Hindlimb muscle (tissue), 1 donor: ENCODE results near the gene MAP2K7. TPM values are rescaled to one million over a fixed set of nuclear protein-coding genes. Genes with fewer than 3 reads are reported as not detected.
"Not testable (repeated sequence)": the region's sequence is repeated elsewhere in the genome, so short reads cannot be mapped to it uniquely, and the experiment has no call there.

Experiments
- DNase-seq: peaks from one replicate; pipeline ENCODE4 v3.0.0-alpha.2; 2013
- polyA plus RNA-seq: library from polyadenylated mRNA; unstranded; fragments of 120-200 nt; gene quantifications from one replicate; pipeline ENCODE4 v1.2.1, GENCODE V29; 2013; ENCODE audit not compliant: insufficient read length

MAP2K7 gene
- polyA plus RNA-seq, 1 donor: 27.2 TPM

DNA sequence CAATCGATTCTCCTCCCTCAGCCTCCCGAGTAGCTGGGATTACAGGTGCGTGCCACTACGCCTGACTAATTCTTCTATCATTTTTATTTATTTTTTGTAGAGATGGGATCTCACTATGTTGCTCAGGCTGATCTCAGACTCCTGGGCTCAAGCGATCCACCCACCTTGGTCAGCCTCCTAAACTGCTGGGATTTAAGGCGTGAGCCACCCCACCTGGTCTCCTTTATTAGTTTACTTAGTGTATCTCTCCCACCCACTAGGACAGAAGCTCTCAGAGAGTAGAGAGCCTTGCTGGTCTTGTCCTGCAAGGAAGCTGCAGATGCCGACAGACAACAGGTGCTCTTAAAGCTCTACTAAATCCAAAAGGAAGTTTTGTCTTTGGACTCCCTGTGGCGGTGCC is 17.9 kb upstream of the MAP2K7 start:
- DNase-seq: no peak

- no peak for DNase-seq
These were observed 16.1 kb upstream of the MAP2K7 start for GRCh38 chr19:7887408-7888144.

DNA sequence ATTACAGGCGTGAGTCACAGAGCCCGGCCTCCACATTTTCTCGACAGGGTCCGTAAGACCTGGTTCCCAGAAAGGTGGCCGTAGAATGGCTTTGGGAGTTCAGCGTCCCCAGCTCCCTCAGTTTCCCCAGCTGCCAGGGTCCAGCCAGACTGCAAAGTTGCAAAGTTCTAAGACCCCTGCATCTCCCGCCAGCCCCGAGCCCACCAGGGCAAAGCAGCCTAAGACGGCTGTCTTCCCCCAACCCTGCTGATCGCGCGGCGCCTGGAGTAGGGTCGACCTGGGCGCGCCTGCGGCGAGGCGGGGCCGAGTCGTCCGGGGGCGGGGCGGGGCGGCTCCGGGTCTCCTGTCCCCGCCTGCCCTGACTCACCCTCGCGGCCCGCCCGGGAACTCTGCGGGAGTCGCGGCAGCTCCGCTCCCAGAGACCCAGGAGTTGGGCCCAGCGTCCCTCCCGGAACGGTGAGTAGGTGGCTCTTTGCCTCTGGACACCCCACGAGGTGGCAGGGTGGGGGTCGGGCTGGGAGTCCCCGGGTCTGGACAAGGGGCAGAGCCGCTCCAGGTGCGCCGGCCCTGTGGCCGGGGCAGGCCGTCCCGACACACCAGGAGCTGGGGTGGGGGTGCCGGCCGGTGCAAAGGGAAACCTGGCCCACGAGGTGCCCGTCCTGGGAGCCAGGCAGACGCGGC is 15.4 kb upstream of the MAP2K7 start, which contains the start of gene LRRC8E:
Gene LRRC8E, plus strand, starts transcription at position 366 of the 681 bp plus-strand sequence. CDS start 7,094 bp downstream, outside the sequence.
- DNase-seq: no peak

DNA sequence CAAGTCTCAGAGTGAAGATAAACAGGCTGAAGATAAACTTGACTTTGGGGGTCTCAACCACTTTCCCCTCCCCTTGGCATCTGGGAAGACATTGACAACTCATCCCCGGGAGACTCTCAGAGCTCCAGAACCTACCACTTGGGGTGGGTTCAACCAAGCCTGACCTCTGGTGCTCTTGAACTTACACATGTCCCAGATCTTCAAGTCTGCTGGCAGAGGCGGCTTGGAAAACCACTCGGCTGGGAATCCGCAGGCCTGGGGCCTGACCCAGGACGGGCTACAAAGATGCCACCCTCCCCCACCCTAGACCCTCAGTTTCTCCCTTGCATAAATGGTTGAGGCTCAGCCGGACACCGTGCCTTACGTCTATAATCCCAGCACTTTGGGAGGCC is 14.9 kb upstream of the MAP2K7 start:
- no peak for DNase-seq

GRCh38 chr19:7893362-7894101 is 10.1 kb upstream of the MAP2K7 start:
- not testable (repeated sequence) for DNase-seq

- DNase-seq: no peak
These were observed 8.9 kb upstream of the MAP2K7 start for GRCh38 chr19:7894612-7895309.

DNA sequence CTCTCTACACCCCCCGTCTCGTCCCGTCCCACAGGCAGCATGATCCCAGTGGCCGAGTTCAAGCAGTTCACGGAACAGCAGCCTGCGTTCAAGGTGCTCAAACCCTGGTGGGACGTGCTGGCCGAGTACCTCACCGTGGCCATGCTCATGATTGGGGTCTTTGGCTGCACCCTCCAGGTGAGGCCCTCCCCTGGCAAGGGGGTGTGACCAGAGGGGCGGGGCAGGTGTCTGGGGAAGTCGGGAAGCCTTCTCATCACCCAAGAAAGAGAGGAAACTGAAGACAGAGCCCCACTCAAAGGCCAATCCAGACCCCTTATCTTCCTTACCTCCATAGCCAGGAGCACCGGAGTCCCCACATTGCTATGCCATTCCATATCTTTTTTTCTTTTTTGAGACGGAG is 8.1 kb upstream of the MAP2K7 start:
- DNase-seq: no peak

- DNase-seq: no peak
These were observed 6.4 kb upstream of the MAP2K7 start for GRCh38 chr19:7897292-7897691.

DNA sequence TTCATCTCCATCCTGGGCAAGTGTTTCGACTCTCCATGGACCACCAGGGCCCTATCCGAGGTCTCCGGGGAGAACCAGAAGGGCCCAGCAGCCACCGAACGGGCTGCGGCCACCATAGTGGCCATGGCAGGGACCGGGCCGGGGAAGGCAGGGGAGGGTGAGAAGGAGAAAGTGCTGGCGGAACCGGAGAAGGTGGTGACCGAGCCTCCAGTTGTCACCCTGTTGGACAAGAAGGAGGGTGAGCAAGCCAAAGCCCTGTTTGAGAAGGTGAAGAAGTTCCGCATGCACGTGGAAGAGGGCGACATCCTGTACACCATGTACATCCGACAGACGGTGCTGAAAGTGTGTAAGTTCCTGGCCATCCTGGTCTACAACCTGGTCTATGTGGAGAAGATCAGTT is 4.7 kb upstream of the MAP2K7 start:
- DNase-seq: no peak

DNA sequence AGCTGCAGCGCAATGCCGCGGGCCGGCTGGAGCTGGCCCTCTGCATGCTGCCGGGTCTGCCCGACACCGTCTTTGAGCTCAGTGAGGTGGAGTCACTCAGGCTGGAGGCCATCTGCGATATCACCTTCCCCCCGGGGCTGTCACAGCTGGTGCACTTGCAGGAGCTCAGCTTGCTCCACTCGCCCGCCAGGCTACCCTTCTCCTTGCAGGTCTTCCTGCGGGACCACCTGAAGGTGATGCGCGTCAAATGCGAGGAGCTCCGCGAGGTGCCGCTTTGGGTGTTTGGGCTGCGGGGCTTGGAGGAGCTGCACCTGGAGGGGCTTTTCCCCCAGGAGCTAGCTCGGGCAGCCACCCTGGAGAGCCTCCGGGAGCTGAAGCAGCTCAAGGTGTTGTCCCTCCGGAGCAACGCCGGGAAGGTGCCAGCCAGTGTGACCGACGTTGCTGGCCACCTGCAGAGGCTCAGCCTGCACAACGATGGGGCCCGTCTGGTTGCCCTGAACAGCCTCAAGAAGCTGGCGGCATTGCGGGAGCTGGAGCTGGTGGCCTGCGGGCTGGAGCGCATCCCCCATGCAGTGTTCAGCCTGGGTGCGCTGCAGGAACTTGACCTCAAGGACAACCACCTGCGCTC is 3.8 kb upstream of the MAP2K7 start:
- DNase-seq: no peak

GRCh38 chr19:7900401-7900870 is 3.2 kb upstream of the MAP2K7 start:
- DNase-seq: no peak

DNA sequence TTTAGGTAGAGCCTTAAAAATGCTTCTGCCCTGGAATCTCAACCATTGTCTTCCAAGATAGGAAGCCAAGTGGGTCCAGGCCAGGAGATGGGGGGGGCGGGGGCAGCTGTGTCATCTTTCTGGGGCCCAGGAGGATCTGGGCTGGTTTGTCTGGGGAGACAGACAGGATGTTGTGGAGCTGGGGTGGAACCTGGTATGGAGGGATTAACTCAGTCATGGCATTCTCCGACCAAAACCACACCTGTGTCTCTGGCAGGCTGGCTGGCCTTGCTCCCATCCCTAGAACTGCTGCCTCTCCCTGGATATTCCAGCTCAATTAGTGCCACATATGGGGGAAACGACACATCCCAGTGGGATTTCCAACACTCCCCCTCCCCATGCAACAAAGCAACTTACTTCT is 2.7 kb upstream of the MAP2K7 start:
- no peak for DNase-seq

DNA sequence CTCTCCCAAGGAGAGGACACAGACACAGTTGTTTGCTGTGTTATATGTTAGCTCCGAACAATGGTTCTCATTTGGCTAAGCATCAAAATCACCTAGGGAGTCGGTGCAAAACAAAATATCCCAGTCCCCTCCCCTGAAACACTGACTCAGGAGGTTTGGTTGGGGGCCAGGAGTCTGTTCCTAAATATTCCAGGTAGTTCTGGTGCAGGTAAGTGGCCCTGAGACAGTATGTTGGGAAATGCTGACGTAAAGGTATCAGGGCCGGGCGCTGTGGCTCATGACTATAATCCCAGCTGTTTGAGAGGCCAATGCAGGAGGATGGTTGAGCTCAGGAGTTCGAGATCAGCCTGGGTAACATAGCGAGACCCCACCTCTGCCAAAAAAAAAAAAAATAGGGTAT is 2.3 kb upstream of the MAP2K7 start:
- no peak for DNase-seq

- DNase-seq: no peak
These were observed 857 bp upstream of the MAP2K7 start for GRCh38 chr19:7902796-7903243.

- DNase-seq: no peak
These were observed 670 bp downstream of the MAP2K7 start for GRCh38 chr19:7904074-7905020.

GRCh38 chr19:7905268-7905667 is 1.6 kb downstream of the MAP2K7 start:
- no peak for DNase-seq

DNA sequence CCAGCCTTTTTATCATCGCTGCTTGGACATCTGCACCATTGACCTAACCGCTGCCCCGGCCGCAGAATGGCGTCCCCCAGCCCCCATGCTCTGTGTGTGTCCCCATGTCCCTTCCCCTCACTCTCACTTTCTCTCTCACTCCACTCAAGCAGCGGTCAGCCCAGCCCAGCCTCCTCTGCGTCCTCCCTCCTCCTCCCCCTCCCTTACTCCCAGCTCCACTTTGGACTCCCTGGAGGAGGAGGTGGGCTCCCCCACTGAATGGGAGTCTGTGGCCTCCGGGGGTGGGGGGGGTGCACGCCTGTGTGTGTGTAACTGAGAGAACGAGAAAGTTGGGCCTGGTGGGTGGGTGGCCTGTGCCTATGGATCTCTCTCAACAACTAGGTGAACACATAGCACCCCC is 2.2 kb downstream of the MAP2K7 start:
- DNase-seq: no peak

- DNase-seq: no peak
These were observed 3.4 kb downstream of the MAP2K7 start for GRCh38 chr19:7907122-7907521.

GRCh38 chr19:7907544-7907943 is 3.9 kb downstream of the MAP2K7 start:
- no peak for DNase-seq

- no peak for DNase-seq
These were observed 4.5 kb downstream of the MAP2K7 start for GRCh38 chr19:7908078-7908699.
